Osteoblast (primary cell): ENCODE measurements around the gene NDN. TPM values are rescaled to one million over a fixed set of nuclear protein-coding genes. Genes with fewer than 3 reads are reported as not detected.

Experiments
- DNase-seq: peaks from one replicate; pipeline ENCODE4 v3.0.0; 2011; ENCODE audit warnings: low spot score, mixed read lengths; ENCODE audit not compliant: insufficient read length; ENCODE audit errors: missing footprints
- H2AFZ ChIP-seq: 2 replicates; pipeline ENCODE4 v1.6.0; 2011; ENCODE audit warnings: mild to moderate bottlenecking, low read length
- H3K27ac ChIP-seq: 2 replicates; pipeline ENCODE4 v1.5.1; 2011; ENCODE audit warnings: mild to moderate bottlenecking, low read depth, low read length, moderate library complexity
- H3K27me3 ChIP-seq: 2 replicates; pipeline ENCODE4 v1.6.0; 2012; ENCODE audit warnings: mild to moderate bottlenecking, control low read depth, inconsistent platforms, low read length, moderate library complexity; ENCODE audit not compliant: insufficient read depth
- H3K36me3 ChIP-seq: 2 replicates; pipeline ENCODE4 v1.5.1; 2011; ENCODE audit warnings: mild to moderate bottlenecking, low read length, control low read depth, moderate library complexity; ENCODE audit not compliant: insufficient read depth
- H3K4me1 ChIP-seq: 2 replicates; pipeline ENCODE4 v1.5.1; 2011; ENCODE audit warnings: mild to moderate bottlenecking, low read length, control low read depth, moderate library complexity; ENCODE audit not compliant: insufficient read depth
- H3K4me2 ChIP-seq: 2 replicates; pipeline ENCODE4 v1.6.0; 2011; ENCODE audit warnings: mild to moderate bottlenecking, low read length; ENCODE audit not compliant: insufficient read depth
- H3K4me3 ChIP-seq: fragments of 200-600 bp; sonication (generic); 3 replicates; pipeline ENCODE4 v1.5.1; 2012; ENCODE audit warnings: mild to moderate bottlenecking, low read length, inconsistent platforms; ENCODE audit not compliant: insufficient read depth
- H3K79me2 ChIP-seq: 2 replicates; pipeline ENCODE4 v1.6.0; 2012; ENCODE audit warnings: mild to moderate bottlenecking, low read length, control low read depth, inconsistent platforms; ENCODE audit not compliant: insufficient read depth
- H3K9me3 ChIP-seq: 2 replicates; pipeline ENCODE4 v1.5.1; 2011; ENCODE audit warnings: low read depth, low read length, control low read depth
- H4K20me1 ChIP-seq: 2 replicates; pipeline ENCODE4 v1.6.0; 2012; ENCODE audit warnings: mild to moderate bottlenecking, low read length, control low read depth; ENCODE audit not compliant: insufficient read depth
- CTCF ChIP-seq: IDR thresholded peaks from 2 replicates; pipeline ENCODE4 v1.5.1; 2011; ENCODE audit warnings: mild to moderate bottlenecking, low read depth, low read length, moderate library complexity; ENCODE audit errors: extremely low read depth
- total RNA-seq: library from RNA; depleted of rRNA; stranded (reverse); fragments of >200 nt; gene quantifications from 2 replicates; pipeline ENCODE4 v1.2.3, GENCODE V29; 2012

Gene NDN
- total RNA-seq, 1 donor, result 34.7 TPM

- TF ChIP-seq CTCF, result no peak
- no peak overlapping the region for H2AFZ ChIP-seq
- peak; percentile 71 for DNase-seq
- H3K27ac ChIP-seq, result no peak overlapping the region
- H3K27me3 ChIP-seq, result no peaks in the 10 kb centered on the region
- H3K4me2 ChIP-seq, result no peak overlapping the region
- H3K79me2 ChIP-seq, result no peaks in the 10 kb centered on the region
- H3K4me1 ChIP-seq, result no peaks in the 10 kb centered on the region
- no peaks in the 10 kb centered on the region for H4K20me1 ChIP-seq
- no peaks in the 10 kb centered on the region for H3K9me3 ChIP-seq
- H3K36me3 ChIP-seq, result no peaks in the 10 kb centered on the region
- no peak overlapping the region for H3K4me3 ChIP-seq
Measured at GRCh38 chr15:23690015-23690414, 2.9 kb upstream of the NDN start.

GRCh38 chr15:23686466-23687142 lies 501 bp downstream of the NDN start:
- no peak for TF ChIP-seq CTCF
- Histone ChIP-seq H3K4me3 (peak overlapping the region; percentile 48), H3K27ac (no peak overlapping the region), H3K4me2 (no peak overlapping the region), H3K36me3 (no peaks in the 10 kb centered on the region), H3K4me1 (no peaks in the 10 kb centered on the region), H3K9me3 (no peaks in the 10 kb centered on the region), H4K20me1 (no peaks in the 10 kb centered on the region), H2AFZ (no peak overlapping the region), H3K27me3 (no peaks in the 10 kb centered on the region), H3K79me2 (no peaks in the 10 kb centered on the region)
- DNase-seq, result peak; percentile 53

GRCh38 chr15:23671481-23671880 lies 15.6 kb downstream of the NDN start:
- Histone ChIP-seq H3K4me3 (no peak overlapping the region), H3K4me1 (no peaks in the 10 kb centered on the region)
- TF ChIP-seq CTCF, result no peak

GRCh38 chr15:23670970-23671369 lies 16.1 kb downstream of the NDN start:
- Histone ChIP-seq H3K79me2 (no peaks in the 10 kb centered on the region), H3K4me3 (no peak overlapping the region), H3K36me3 (no peaks in the 10 kb centered on the region), H3K4me1 (no peaks in the 10 kb centered on the region), H3K27ac (no peak overlapping the region), H2AFZ (no peak overlapping the region), H4K20me1 (no peaks in the 10 kb centered on the region), H3K4me2 (no peak overlapping the region), H3K9me3 (peaks cover 4% of the 10 kb centered on the region), H3K27me3 (no peaks in the 10 kb centered on the region)
- DNase-seq, result no peak
- no peak for TF ChIP-seq CTCF

More at GRCh38 chr15:23671481-23671880, 15.6 kb downstream of the NDN start:
- Histone ChIP-seq H3K79me2 (no peaks in the 10 kb centered on the region), H3K27me3 (no peaks in the 10 kb centered on the region), H3K9me3 (peaks cover 4% of the 10 kb centered on the region), H2AFZ (no peak overlapping the region), H4K20me1 (no peaks in the 10 kb centered on the region), H3K36me3 (no peaks in the 10 kb centered on the region), H3K4me2 (no peak overlapping the region), H3K27ac (no peak overlapping the region)
- no peak for DNase-seq
